Measurements from ENCODE around the gene HNRNPK. TPM values are rescaled to one million over a fixed set of nuclear protein-coding genes. Genes with fewer than 3 reads are reported as not detected.
A peak's percentile ranks its signal among the peaks of the same experiment; 100 is the strongest.

HNRNPK gene
- total and polyA plus RNA-seq, 2 of the 13 experiments (the other 11 are each of a cell fraction or from before 2014, with no cell fraction given), result 321 to 712 TPM

DNA sequence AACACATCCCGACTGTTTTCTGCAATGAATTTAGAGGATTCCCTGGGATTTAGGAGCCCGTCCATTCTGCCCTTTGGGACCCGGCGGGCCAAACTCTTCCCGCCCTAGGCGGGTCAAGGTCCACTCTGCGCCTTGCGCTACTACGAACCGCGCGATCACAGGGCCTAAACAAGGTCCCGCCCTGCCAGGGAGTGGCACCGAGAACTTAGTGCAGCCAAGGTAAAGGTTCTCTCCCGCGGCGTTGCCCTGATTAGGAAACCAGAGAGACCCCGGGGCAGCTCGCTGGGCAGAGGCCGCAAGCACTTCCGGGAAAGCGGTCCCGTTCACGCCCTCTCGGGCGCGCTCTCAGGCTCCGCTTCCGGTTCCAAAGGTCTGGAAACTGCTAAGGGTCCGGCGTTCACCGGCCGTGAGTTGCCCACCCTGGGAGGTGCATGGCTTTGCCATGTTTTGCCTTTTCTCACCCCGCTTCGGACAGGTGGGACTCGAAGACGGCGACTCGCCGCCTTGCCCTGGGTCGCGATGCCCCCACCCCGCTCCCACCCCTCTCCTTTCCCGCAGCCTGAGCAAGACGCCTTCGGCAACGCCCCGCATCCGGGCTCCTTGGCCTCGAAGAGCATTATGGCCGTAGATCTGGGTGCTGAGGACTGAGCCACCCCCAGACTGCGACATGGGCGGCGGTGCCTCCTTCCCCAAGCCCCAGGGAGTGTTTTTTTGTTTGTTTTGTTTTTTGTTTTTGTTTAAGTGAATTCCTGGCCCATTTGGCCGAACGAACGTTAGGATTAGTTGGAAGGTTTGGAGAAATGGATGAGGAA, 23.4 kb downstream of the HNRNPK start (continued):
- TF ChIP-seq POGK (CRISPR knock-in tag; conservative IDR thresholded peaks at IDR 0.05) (peak; percentile 71; the same call in 1 of the 2 replicates), ZFP36 (IDR thresholded peaks at IDR 0.05; ENCODE audit: borderline replicate concordance, low read depth, low read length, partially characterized antibody) (no peak), REL (CRISPR knock-in tag; conservative IDR thresholded peaks at IDR 0.05) (peak; percentile 85; the same call in 1 of the 2 replicates), SAP130 (CRISPR knock-in tag; IDR thresholded peaks at IDR 0.05; ENCODE audit: low read depth) (peak; percentile 85), ZNF607 (CRISPR knock-in tag; IDR thresholded peaks at IDR 0.05; ENCODE audit: borderline replicate concordance) (0 out of 2 replicates have a peak, but pooled peaks have one; percentile 67), ZNF619 (CRISPR knock-in tag; IDR thresholded peaks at IDR 0.05) (no peak), BCL6 (CRISPR knock-in tag; IDR thresholded peaks at IDR 0.05) (peak; percentile 21; the same call in 1 of the 2 replicates), ZNF720 (CRISPR knock-in tag; IDR thresholded peaks at IDR 0.05) (no peak), ZNF644 (CRISPR knock-in tag; IDR thresholded peaks at IDR 0.05; ENCODE audit: low read depth) (no peak), ZFP41 (CRISPR knock-in tag; IDR thresholded peaks at IDR 0.05; ENCODE audit: borderline replicate concordance) (0 out of 2 replicates have a peak, but pooled peaks have one; percentile 60), ZNF260 (CRISPR knock-in tag; IDR thresholded peaks at IDR 0.05; ENCODE audit: borderline replicate concordance, low read depth) (no peak), ZBTB46 (CRISPR knock-in tag; IDR thresholded peaks at IDR 0.05; ENCODE audit: borderline replicate concordance) (no peak), NFATC3 (CRISPR knock-in tag; IDR thresholded peaks at IDR 0.05) (no peak), HNRNPH1 (optimal IDR thresholded peaks at IDR 0.05; ENCODE audit: low read depth, low read length) (no peak), NKX3-1 (CRISPR knock-in tag; IDR thresholded peaks at IDR 0.05) (0 out of 2 replicates have a peak, but pooled peaks have one; percentile 39), BRCA1 (CRISPR knock-in tag; IDR thresholded peaks at IDR 0.05) (0 out of 2 replicates have a peak, but pooled peaks have one; percentile 58), MIER2 (CRISPR knock-in tag; IDR thresholded peaks at IDR 0.05) (no peak), ZMAT3 (CRISPR knock-in tag; conservative IDR thresholded peaks at IDR 0.05) (peak; percentile 89), ZFP1 (CRISPR knock-in tag; IDR thresholded peaks at IDR 0.05) (no peak), RXRB (CRISPR knock-in tag; IDR thresholded peaks at IDR 0.05; ENCODE audit: borderline replicate concordance) (peak; percentile 55; the same call in 1 of the 2 replicates), SNAPC2 (CRISPR knock-in tag; IDR thresholded peaks at IDR 0.05) (peak; percentile 81; the same call in 1 of the 2 replicates), POLR2A (IDR thresholded peaks at IDR 0.05; ENCODE audit: insufficient read depth in 1 of 2, low read depth in 2 of 2, low read length in 2 of 2) (peak; percentile 86 to 87), ZNF766 (CRISPR knock-in tag; IDR thresholded peaks at IDR 0.05; ENCODE audit: borderline replicate concordance) (no peak; the same call in 1 of the 2 replicates), GATAD2A (CRISPR knock-in tag; IDR thresholded peaks at IDR 0.05) (peak; percentile 75), ZNF782 (CRISPR knock-in tag; IDR thresholded peaks at IDR 0.05; ENCODE audit: borderline replicate concordance) (peak; percentile 54; the same call in 1 of the 2 replicates)
- TF ChIP-seq, protein P1, sequence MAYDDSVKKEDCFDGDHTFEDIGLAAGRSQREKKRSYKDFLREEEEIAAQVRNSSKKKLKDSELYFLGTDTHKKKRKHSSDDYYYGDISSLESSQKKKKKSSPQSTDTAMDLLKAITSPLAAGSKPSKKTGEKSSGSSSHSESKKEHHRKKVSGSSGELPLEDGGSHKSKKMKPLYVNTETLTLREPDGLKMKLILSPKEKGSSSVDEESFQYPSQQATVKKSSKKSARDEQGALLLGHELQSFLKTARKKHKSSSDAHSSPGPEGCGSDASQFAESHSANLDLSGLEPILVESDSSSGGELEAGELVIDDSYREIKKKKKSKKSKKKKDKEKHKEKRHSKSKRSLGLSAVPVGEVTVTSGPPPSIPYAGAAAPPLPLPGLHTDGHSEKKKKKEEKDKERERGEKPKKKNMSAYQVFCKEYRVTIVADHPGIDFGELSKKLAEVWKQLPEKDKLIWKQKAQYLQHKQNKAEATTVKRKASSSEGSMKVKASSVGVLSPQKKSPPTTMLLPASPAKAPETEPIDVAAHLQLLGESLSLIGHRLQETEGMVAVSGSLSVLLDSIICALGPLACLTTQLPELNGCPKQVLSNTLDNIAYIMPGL (CRISPR knock-in tag; IDR thresholded peaks at IDR 0.05; ENCODE audit: borderline replicate concordance in 1 of 2, low read depth in 1 of 2), result peak; percentile 50 to 72; a peak in 3 of 4 replicates

All from HepG2 (cell line).